Loucy (cell line): ENCODE results near the gene TTC12.

Source experiments
- H2AFZ ChIP-seq: fragments of 200-600 bp; sonication (generic); 2 replicates; pipeline ENCODE4 v1.6.0; 2016; ENCODE audit warnings: antibody characterized with exemption, mild to moderate bottlenecking, low read length, moderate library complexity
- H3F3A ChIP-seq: fragments of 200-600 bp; 2 replicates; pipeline ENCODE4 v1.6.0; 2016; ENCODE audit warnings: antibody characterized with exemption, low read depth, mild to moderate bottlenecking
- H3K27me3 ChIP-seq: fragments of 200-600 bp; sonication (generic); 2 replicates; pipeline ENCODE4 v1.6.1; 2014; ENCODE audit warnings: low read length, mild to moderate bottlenecking; ENCODE audit not compliant: insufficient read depth, poor library complexity, severe bottlenecking
- H3K36me3 ChIP-seq: fragments of 200-600 bp; sonication (generic); 2 replicates; pipeline ENCODE4 v1.6.1; 2016; ENCODE audit warnings: low read length; ENCODE audit not compliant: insufficient read depth
- H3K4me1 ChIP-seq: fragments of 200-600 bp; sonication (generic); 2 replicates; pipeline ENCODE4 v1.5.1; 2014; ENCODE audit warnings: low read length, mild to moderate bottlenecking; ENCODE audit not compliant: insufficient read depth, poor library complexity, severe bottlenecking
- H3K4me2 ChIP-seq: fragments of 200-600 bp; sonication (generic); 2 replicates; pipeline ENCODE4 v1.6.0; 2014; ENCODE audit warnings: antibody characterized with exemption, low read length, low read depth, mild to moderate bottlenecking; ENCODE audit not compliant: poor library complexity, severe bottlenecking
- H3K4me3 ChIP-seq: fragments of 200-600 bp; sonication (generic); 2 replicates; pipeline ENCODE4 v1.5.1; 2014; ENCODE audit warnings: low read length, mild to moderate bottlenecking, mixed read lengths; ENCODE audit not compliant: poor library complexity, severe bottlenecking
- H3K79me2 ChIP-seq: fragments of 200-600 bp; sonication (generic); 2 replicates; pipeline ENCODE4 v1.6.1; 2014; ENCODE audit warnings: low read length; ENCODE audit not compliant: insufficient read depth
- H3K9ac ChIP-seq: fragments of 200-600 bp; sonication (generic); 2 replicates; pipeline ENCODE4 v1.6.0; 2014; ENCODE audit warnings: mild to moderate bottlenecking, low read depth, low read length, moderate library complexity; ENCODE audit not compliant: poor library complexity, severe bottlenecking
- H3K9me2 ChIP-seq: fragments of 200-600 bp; sonication (generic); replicated peaks from 2 replicates; pipeline ENCODE4 v1.6.1; 2016; ENCODE audit warnings: low read depth, low read length, mixed read lengths
- H3K9me3 ChIP-seq: fragments of 200-600 bp; sonication (generic); 2 replicates; pipeline ENCODE4 v1.6.1; 2014; ENCODE audit warnings: mild to moderate bottlenecking, antibody characterized with exemption, low read length, low read depth; ENCODE audit not compliant: insufficient read depth
- H4K20me1 ChIP-seq: fragments of 200-600 bp; sonication (generic); 2 replicates; pipeline ENCODE4 v1.6.0; 2014; ENCODE audit warnings: antibody characterized with exemption, low read length, mild to moderate bottlenecking; ENCODE audit not compliant: insufficient read depth, poor library complexity, severe bottlenecking
- EZH2phosphoT487 ChIP-seq: fragments of 200-600 bp; IDR thresholded peaks from 2 replicates; pipeline ENCODE4 v1.6.1; 2018; ENCODE audit warnings: antibody characterized with exemption, mild to moderate bottlenecking, moderate library complexity, borderline replicate concordance
- TF ChIP-seq, protein P1 (sequence below): fragments of 200-600 bp; sonication (generic); conservative IDR thresholded peaks from 2 replicates; pipeline ENCODE4 v1.5.1; 2014; ENCODE audit warnings: mild to moderate bottlenecking, antibody characterized with exemption, low read length

The TTC12 gene

DNA sequence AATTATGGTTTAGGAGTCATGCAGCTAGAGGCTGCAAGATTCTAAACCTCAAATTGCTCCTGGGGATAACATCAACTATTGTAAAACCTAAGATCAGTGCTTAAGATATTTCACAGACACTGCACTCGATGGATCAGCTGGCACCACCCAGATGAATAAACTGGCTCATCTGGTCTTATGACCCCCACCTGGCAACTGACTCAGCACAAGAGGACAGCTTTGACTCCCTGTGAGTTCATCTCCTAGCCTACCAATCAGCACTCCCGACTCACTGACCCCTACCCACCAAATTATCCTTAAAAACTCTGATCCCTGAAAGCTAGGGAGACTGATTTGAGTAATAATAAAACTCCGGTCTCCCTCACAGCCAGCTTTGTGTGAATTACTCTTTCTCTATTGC lies 782 bp upstream of the TTC12 start:
- H3K36me3 ChIP-seq: no peaks in the 10 kb centered on the region
- TF ChIP-seq, protein P1, sequence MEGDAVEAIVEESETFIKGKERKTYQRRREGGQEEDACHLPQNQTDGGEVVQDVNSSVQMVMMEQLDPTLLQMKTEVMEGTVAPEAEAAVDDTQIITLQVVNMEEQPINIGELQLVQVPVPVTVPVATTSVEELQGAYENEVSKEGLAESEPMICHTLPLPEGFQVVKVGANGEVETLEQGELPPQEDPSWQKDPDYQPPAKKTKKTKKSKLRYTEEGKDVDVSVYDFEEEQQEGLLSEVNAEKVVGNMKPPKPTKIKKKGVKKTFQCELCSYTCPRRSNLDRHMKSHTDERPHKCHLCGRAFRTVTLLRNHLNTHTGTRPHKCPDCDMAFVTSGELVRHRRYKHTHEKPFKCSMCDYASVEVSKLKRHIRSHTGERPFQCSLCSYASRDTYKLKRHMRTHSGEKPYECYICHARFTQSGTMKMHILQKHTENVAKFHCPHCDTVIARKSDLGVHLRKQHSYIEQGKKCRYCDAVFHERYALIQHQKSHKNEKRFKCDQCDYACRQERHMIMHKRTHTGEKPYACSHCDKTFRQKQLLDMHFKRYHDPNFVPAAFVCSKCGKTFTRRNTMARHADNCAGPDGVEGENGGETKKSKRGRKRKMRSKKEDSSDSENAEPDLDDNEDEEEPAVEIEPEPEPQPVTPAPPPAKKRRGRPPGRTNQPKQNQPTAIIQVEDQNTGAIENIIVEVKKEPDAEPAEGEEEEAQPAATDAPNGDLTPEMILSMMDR: no peak
- TF ChIP-seq EZH2phosphoT487: no peak
- no peak overlapping the region for H3K9ac ChIP-seq
- H4K20me1 ChIP-seq: no peaks in the 10 kb centered on the region
- H3F3A ChIP-seq: no peaks in the 10 kb centered on the region
- H2AFZ ChIP-seq: no peak overlapping the region
- no peaks in the 10 kb centered on the region for H3K27me3 ChIP-seq
- no peaks in the 10 kb centered on the region for H3K79me2 ChIP-seq
- H3K4me3 ChIP-seq: no peak overlapping the region
- H3K9me3 ChIP-seq: no peaks in the 10 kb centered on the region
- H3K4me1 ChIP-seq: no peaks in the 10 kb centered on the region
- H3K9me2 ChIP-seq: no peaks in the 10 kb centered on the region
- H3K4me2 ChIP-seq: no peak overlapping the region

DNA sequence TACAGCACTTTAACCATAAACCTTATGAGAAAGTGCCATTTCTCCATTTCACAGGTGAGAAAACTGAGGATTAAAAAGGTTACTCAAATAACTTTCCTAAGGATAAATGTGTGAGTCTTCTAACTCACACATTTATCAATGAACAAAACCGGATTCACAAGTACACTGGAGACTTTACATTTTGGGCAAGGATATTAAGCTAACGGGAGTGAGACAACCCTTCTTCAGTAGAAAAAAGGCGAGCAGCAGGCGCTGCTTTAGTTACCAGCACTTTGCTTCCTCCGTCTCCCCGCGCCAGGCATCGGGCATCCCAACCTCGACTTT lies 356 bp upstream of the TTC12 start:
- H3K79me2 ChIP-seq: no peaks in the 10 kb centered on the region
- H3K4me2 ChIP-seq: no peak overlapping the region
- H3K9ac ChIP-seq: no peak overlapping the region
- H3K27me3 ChIP-seq: no peaks in the 10 kb centered on the region
- no peaks in the 10 kb centered on the region for H3K4me1 ChIP-seq
- H3K4me3 ChIP-seq: no peak overlapping the region
- H3K9me3 ChIP-seq: no peaks in the 10 kb centered on the region
- no peaks in the 10 kb centered on the region for H3K9me2 ChIP-seq
- TF ChIP-seq, protein P1: no peak
- TF ChIP-seq EZH2phosphoT487: no peak
- H3K36me3 ChIP-seq: no peaks in the 10 kb centered on the region
- no peaks in the 10 kb centered on the region for H4K20me1 ChIP-seq
- H2AFZ ChIP-seq: no peak overlapping the region
- H3F3A ChIP-seq: no peaks in the 10 kb centered on the region

DNA sequence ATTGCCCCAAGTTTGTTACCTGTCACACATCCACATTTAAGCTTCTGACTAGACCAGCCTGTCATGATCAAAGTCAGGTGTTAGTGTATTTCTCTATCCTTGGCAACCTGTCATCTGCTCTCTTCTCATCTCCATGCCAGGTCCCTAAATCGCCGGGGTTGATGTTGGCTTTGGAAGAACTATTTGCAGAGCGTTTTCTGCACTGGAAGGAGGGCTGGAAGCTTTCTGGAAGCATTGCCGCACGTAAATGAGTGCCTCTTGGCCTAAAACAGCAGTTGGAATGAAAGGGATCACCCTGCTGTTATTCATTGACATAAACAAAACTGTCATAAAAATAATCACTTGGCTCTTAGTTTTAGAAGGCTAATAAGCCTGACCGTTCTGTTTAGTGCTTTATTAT lies 1.4 kb downstream of the TTC12 start:
- no peaks in the 10 kb centered on the region for H3K9me2 ChIP-seq
- no peaks in the 10 kb centered on the region for H3K36me3 ChIP-seq
- H3K9me3 ChIP-seq: no peaks in the 10 kb centered on the region
- H3K79me2 ChIP-seq: no peaks in the 10 kb centered on the region
- H2AFZ ChIP-seq: no peak overlapping the region
- no peaks in the 10 kb centered on the region for H3K4me1 ChIP-seq
- no peak overlapping the region for H3K9ac ChIP-seq
- no peaks in the 10 kb centered on the region for H3K27me3 ChIP-seq
- H3K4me3 ChIP-seq: no peak overlapping the region
- H3K4me2 ChIP-seq: no peak overlapping the region
- no peaks in the 10 kb centered on the region for H4K20me1 ChIP-seq
- H3F3A ChIP-seq: no peaks in the 10 kb centered on the region
- no peak for TF ChIP-seq EZH2phosphoT487
- TF ChIP-seq, protein P1: no peak
